K562 (cell line): ENCODE measurements around the gene PHYKPL. TPM values are rescaled to one million over a fixed set of nuclear protein-coding genes. Genes with fewer than 3 reads are reported as not detected.

Experiments used
- E2F3 ChIP-seq: fragments of 250-450 bp; sonication (Bioruptor Pico); IDR thresholded peaks from 2 replicates; pipeline ENCODE4 v1.4.0; 2020; ENCODE audit warnings: mild to moderate bottlenecking
- ELF1 ChIP-seq: fragments of 200-800 bp; sonication (Bioruptor generic); IDR thresholded peaks from 2 replicates; pipeline ENCODE4 v1.6.1; 2016; ENCODE audit warnings: missing genetic modification characterization, missing compliant biosample characterization
- ILK ChIP-seq: fragments of 450-650 bp; IDR thresholded peaks from 2 replicates; pipeline ENCODE4 v1.6.1; 2016; ENCODE audit warnings: missing genetic modification characterization, low read depth, mild to moderate bottlenecking, missing compliant biosample characterization, moderate library complexity, borderline replicate concordance
- MAFK ChIP-seq: IDR thresholded peaks from 2 replicates; pipeline ENCODE4 v1.6.1; 2011; ENCODE audit warnings: low read length, improper control_type of control experiment
- NR2C2 ChIP-seq, 2 experiments: fragments of 200-800 bp in 1 of 2; sonication (Bioruptor generic) in 1 of 2; sonication (generic) in 1 of 2; formaldehyde crosslinking in 1 of 2; IDR thresholded peaks; 2 replicates each; pipeline versions ENCODE4 v1.6.1 to v1.8.0; 2016 to 2022; ENCODE audit warnings: mild to moderate bottlenecking in 1 of 2, missing compliant biosample characterization in 1 of 2, missing genetic modification characterization in 1 of 2, missing genetic modification reagents in 1 of 2
- PCBP1 ChIP-seq: fragments of 200-400 bp; formaldehyde crosslinking; IDR thresholded peaks from 2 replicates; pipeline ENCODE4 v1.6.1; 2018; ENCODE audit warnings: mild to moderate bottlenecking, low read depth, low read length; ENCODE audit not compliant: poor library complexity, severe bottlenecking
- SREBF1 ChIP-seq: fragments of 150-350 bp; IDR thresholded peaks from 2 replicates; pipeline ENCODE4 v1.6.1; 2014; ENCODE audit warnings: antibody characterized with exemption, low read depth, low read length, borderline replicate concordance
- STAT5B ChIP-seq: fragments of 250-450 bp; sonication (Bioruptor Pico); IDR thresholded peaks from 2 replicates; pipeline ENCODE4 v1.8.0; 2021; ENCODE audit warnings: mild to moderate bottlenecking, inconsistent platforms
- TEAD4 ChIP-seq, 2 experiments: sonication (generic) in 1 of 2; formaldehyde crosslinking in 1 of 2; IDR thresholded peaks; 2 replicates each; pipeline versions ENCODE4 v1.6.1 to v1.8.0; 2012 to 2022; ENCODE audit warnings: borderline replicate concordance in 1 of 2, inconsistent platforms in 1 of 2, low read length in 1 of 2, mild to moderate bottlenecking in 1 of 2, missing genetic modification reagents in 1 of 2
- U2AF2 ChIP-seq: fragments of 200-400 bp; formaldehyde crosslinking; optimal IDR thresholded peaks from 2 replicates; pipeline ENCODE3; 2017; ENCODE audit warnings: low read depth, mild to moderate bottlenecking, low read length
- XRCC5 ChIP-seq: fragments of 200-400 bp; formaldehyde crosslinking; IDR thresholded peaks from 2 replicates; pipeline ENCODE4 v1.6.1; 2017; ENCODE audit warnings: low read depth, mild to moderate bottlenecking, low read length
- ZNF77 ChIP-seq: fragments of 250-450 bp; sonication (Bioruptor Pico); IDR thresholded peaks from 2 replicates; pipeline ENCODE4 v1.5.0; 2020
- polyA plus RNA-seq, 8 experiments: library from polyadenylated mRNA; depleted of rRNA in 4 of 8; stranded (reverse) in 5 of 8; unstranded in 3 of 8; fragments of >200 nt; fragmentation: Nextera tagmentation in 2 of 8; fragmentation: Illumina TruSeq in 1 of 8; extraction: Ambion mirVana in 2 of 8; extraction: Trizol in 1 of 8; gene quantifications; 2 replicates each; pipeline versions ENCODE4 v1.2.1 to v1.2.3, GENCODE V29; 2011 to 2014; ENCODE audit warnings: inconsistent platforms in 1 of 8, missing spikeins in 1 of 8
- total RNA-seq, 7 experiments: library from RNA; depleted of rRNA in 6 of 7; stranded (reverse); fragments of >200 nt in 6 of 7; fragmentation: Illumina TruSeq in 2 of 7; extraction: Trizol in 2 of 7; gene quantifications; 2 replicates each; pipeline versions ENCODE4 v1.2.1 to v1.2.3, GENCODE V29; 2011 to 2021; ENCODE audit warnings: low replicate concordance in 1 of 7
- TF ChIP-seq, protein P1 (sequence below), 2 experiments: fragments of 450-650 bp in 1 of 2; sonication (generic) in 1 of 2; formaldehyde crosslinking in 1 of 2; IDR thresholded peaks; 2 replicates each; pipeline versions ENCODE4 v1.7.1 to v1.9.0; 2016 to 2022; ENCODE audit warnings: inconsistent platforms in 1 of 2, mild to moderate bottlenecking in 1 of 2, missing genetic modification reagents in 1 of 2
- TF ChIP-seq, protein P2 (sequence below): sonication (generic); formaldehyde crosslinking; IDR thresholded peaks from 2 replicates; pipeline ENCODE4 v1.8.0; 2023; ENCODE audit warnings: mild to moderate bottlenecking, missing genetic modification reagents

Gene PHYKPL
- total and polyA plus RNA-seq, 9 of the 15 experiments (the other 6 are each of a cell fraction or from before 2014, with no cell fraction given): 4.7 to 34.7 (median 18.6) TPM

DNA sequence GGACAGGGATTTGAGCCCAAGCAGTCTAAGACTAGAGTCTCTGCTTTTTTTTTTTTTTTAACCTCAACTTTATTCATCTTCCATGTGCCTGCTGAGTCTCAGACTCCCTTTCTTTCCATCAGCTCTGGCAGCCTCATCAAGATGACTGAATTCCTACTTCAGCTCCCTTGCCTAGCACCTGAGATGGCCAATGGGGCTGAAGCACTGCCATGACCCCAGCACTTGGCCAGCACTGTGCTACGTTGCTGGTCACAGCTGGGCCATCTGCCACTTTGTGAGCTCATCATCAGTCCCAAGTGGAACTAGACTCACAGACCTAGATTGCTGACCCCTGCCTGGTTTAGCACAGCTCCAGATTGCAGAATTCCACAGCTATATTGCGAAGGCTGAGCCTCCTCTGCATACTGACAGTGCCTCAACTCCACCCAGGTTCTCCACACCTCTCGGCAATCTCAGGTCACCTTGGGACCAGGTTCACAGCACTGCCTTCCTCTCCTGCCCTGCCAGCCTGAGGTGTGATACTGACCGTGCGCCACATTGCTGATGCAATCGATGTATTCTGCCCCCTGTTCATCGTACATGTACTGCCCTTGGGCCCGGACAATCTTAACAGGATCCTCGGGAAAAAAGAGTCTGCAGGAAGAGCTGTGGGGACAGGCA, 1.6 kb downstream of the PHYKPL start (continued):
- TF ChIP-seq, protein P1, sequence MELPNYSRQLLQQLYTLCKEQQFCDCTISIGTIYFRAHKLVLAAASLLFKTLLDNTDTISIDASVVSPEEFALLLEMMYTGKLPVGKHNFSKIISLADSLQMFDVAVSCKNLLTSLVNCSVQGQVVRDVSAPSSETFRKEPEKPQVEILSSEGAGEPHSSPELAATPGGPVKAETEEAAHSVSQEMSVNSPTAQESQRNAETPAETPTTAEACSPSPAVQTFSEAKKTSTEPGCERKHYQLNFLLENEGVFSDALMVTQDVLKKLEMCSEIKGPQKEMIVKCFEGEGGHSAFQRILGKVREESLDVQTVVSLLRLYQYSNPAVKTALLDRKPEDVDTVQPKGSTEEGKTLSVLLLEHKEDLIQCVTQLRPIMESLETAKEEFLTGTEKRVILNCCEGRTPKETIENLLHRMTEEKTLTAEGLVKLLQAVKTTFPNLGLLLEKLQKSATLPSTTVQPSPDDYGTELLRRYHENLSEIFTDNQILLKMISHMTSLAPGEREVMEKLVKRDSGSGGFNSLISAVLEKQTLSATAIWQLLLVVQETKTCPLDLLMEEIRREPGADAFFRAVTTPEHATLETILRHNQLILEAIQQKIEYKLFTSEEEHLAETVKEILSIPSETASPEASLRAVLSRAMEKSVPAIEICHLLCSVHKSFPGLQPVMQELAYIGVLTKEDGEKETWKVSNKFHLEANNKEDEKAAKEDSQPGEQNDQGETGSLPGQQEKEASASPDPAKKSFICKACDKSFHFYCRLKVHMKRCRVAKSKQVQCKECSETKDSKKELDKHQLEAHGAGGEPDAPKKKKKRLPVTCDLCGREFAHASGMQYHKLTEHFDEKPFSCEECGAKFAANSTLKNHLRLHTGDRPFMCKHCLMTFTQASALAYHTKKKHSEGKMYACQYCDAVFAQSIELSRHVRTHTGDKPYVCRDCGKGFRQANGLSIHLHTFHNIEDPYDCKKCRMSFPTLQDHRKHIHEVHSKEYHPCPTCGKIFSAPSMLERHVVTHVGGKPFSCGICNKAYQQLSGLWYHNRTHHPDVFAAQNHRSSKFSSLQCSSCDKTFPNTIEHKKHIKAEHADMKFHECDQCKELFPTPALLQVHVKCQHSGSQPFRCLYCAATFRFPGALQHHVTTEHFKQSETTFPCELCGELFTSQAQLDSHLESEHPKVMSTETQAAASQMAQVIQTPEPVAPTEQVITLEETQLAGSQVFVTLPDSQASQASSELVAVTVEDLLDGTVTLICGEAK (IDR thresholded peaks at IDR 0.05): peak; percentile 82
- TF ChIP-seq, protein P1 (CRISPR knock-in tag; IDR thresholded peaks at IDR 0.05): no peak
- no peak for TF ChIP-seq E2F3 (CRISPR knock-in tag)
- TF ChIP-seq MAFK: no peak
- TF ChIP-seq STAT5B: no peak
- TF ChIP-seq, protein P2, sequence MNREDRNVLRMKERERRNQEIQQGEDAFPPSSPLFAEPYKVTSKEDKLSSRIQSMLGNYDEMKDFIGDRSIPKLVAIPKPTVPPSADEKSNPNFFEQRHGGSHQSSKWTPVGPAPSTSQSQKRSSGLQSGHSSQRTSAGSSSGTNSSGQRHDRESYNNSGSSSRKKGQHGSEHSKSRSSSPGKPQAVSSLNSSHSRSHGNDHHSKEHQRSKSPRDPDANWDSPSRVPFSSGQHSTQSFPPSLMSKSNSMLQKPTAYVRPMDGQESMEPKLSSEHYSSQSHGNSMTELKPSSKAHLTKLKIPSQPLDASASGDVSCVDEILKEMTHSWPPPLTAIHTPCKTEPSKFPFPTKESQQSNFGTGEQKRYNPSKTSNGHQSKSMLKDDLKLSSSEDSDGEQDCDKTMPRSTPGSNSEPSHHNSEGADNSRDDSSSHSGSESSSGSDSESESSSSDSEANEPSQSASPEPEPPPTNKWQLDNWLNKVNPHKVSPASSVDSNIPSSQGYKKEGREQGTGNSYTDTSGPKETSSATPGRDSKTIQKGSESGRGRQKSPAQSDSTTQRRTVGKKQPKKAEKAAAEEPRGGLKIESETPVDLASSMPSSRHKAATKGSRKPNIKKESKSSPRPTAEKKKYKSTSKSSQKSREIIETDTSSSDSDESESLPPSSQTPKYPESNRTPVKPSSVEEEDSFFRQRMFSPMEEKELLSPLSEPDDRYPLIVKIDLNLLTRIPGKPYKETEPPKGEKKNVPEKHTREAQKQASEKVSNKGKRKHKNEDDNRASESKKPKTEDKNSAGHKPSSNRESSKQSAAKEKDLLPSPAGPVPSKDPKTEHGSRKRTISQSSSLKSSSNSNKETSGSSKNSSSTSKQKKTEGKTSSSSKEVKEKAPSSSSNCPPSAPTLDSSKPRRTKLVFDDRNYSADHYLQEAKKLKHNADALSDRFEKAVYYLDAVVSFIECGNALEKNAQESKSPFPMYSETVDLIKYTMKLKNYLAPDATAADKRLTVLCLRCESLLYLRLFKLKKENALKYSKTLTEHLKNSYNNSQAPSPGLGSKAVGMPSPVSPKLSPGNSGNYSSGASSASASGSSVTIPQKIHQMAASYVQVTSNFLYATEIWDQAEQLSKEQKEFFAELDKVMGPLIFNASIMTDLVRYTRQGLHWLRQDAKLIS (CRISPR knock-in tag): no peak
- TF ChIP-seq SREBF1: no peak
- no peak for TF ChIP-seq ZNF77 (CRISPR knock-in tag)
- TF ChIP-seq ELF1 (tag): no peak
- no peak for TF ChIP-seq XRCC5
- TF ChIP-seq ILK (tag): no peak
- no peak for TF ChIP-seq PCBP1
- TF ChIP-seq NR2C2 (CRISPR knock-in tag; IDR thresholded peaks at IDR 0.05): no peak
- no peak for TF ChIP-seq NR2C2 (tag; IDR thresholded peaks at IDR 0.05)
- no peak for TF ChIP-seq U2AF2
- TF ChIP-seq TEAD4 (IDR thresholded peaks at IDR 0.05; ENCODE audit: low read length): no peak
- TF ChIP-seq TEAD4 (CRISPR knock-in tag; IDR thresholded peaks at IDR 0.05; ENCODE audit: borderline replicate concordance): no peak
